Hepatocyte (in vitro differentiated cells): ENCODE data around the gene NCAPH2. TPM values are rescaled to one million over a fixed set of nuclear protein-coding genes. Genes with fewer than 3 reads are reported as not detected.

Experiments
- DNase-seq: peaks from one replicate; pipeline ENCODE4 v3.0.0-alpha.2; 2016; ENCODE audit warnings: low spot score
- H2AFZ ChIP-seq: fragments of 200-600 bp; sonication (generic); 2 replicates; pipeline ENCODE4 v1.6.0; 2016; ENCODE audit warnings: antibody characterized with exemption, mild to moderate bottlenecking
- H3K27ac ChIP-seq: fragments of 200-600 bp; sonication (generic); 2 replicates; pipeline ENCODE4 v1.5.1; 2016; ENCODE audit warnings: mild to moderate bottlenecking
- H3K27me3 ChIP-seq: fragments of 200-600 bp; sonication (generic); 2 replicates; pipeline ENCODE4 v1.6.1; 2016
- H3K36me3 ChIP-seq: fragments of 200-600 bp; sonication (generic); replicated peaks from 2 replicates; pipeline ENCODE4 v1.5.1; 2016; ENCODE audit warnings: low read depth; ENCODE audit not compliant: insufficient read depth
- H3K4me1 ChIP-seq: fragments of 200-600 bp; sonication (generic); 2 replicates; pipeline ENCODE4 v1.5.1; 2016; ENCODE audit warnings: mild to moderate bottlenecking, moderate library complexity; ENCODE audit not compliant: insufficient read depth
- H3K4me2 ChIP-seq: fragments of 200-600 bp; sonication (generic); 2 replicates; pipeline ENCODE4 v1.6.0; 2016
- H3K4me3 ChIP-seq: fragments of 200-600 bp; sonication (generic); 2 replicates; pipeline ENCODE4 v1.5.1; 2016; ENCODE audit warnings: mild to moderate bottlenecking
- H3K79me2 ChIP-seq: fragments of 200-600 bp; sonication (generic); 2 replicates; pipeline ENCODE4 v1.6.0; 2017; ENCODE audit warnings: mild to moderate bottlenecking
- H3K9me2 ChIP-seq: fragments of 200-600 bp; sonication (generic); replicated peaks from 2 replicates; pipeline ENCODE4 v1.6.0; 2017; ENCODE audit warnings: mild to moderate bottlenecking; ENCODE audit not compliant: insufficient read depth
- H3K9me3 ChIP-seq: fragments of 200-600 bp; sonication (generic); 2 replicates; pipeline ENCODE4 v1.5.1; 2016; ENCODE audit warnings: low read depth, mild to moderate bottlenecking
- H4K20me1 ChIP-seq: fragments of 200-600 bp; sonication (generic); 2 replicates; pipeline ENCODE4 v1.6.0; 2016; ENCODE audit warnings: mild to moderate bottlenecking; ENCODE audit not compliant: insufficient read depth, poor library complexity, severe bottlenecking
- CTCF ChIP-seq: fragments of 200-600 bp; sonication (generic); IDR thresholded peaks from 2 replicates; pipeline ENCODE4 v1.5.1; 2016; ENCODE audit warnings: antibody characterized with exemption, mild to moderate bottlenecking; ENCODE audit not compliant: poor library complexity
- EZH2 ChIP-seq: fragments of 200-600 bp; sonication (generic); IDR thresholded peaks from 2 replicates; pipeline ENCODE4 v1.6.1; 2016; ENCODE audit warnings: antibody characterized with exemption, mild to moderate bottlenecking, borderline replicate concordance
- EZH2phosphoT487 ChIP-seq: fragments of 200-600 bp; sonication (generic); IDR thresholded peaks from one replicate; pipeline ENCODE4 v1.6.1; 2018; ENCODE audit warnings: antibody characterized with exemption, mild to moderate bottlenecking, low read depth, moderate library complexity; ENCODE audit not compliant: unreplicated experiment, severe bottlenecking
- WGBS: methylation state at CpG from one replicate; pipeline ENCODE4 v1.1.6; 2016; ENCODE audit warnings: low lambda C conversion rate; ENCODE audit errors: missing lambda C conversion rate; 5-methylcytosine and 5-hydroxymethylcytosine counted together
- polyA plus RNA-seq: library from polyadenylated mRNA; unstranded; fragments of >200 nt; fragmentation: Nextera tagmentation; extraction: Ambion mirVana; gene quantifications from 2 replicates; pipeline ENCODE4 v1.2.1, GENCODE V29; 2016
- total RNA-seq: library from RNA; depleted of rRNA; stranded (reverse); fragments of >200 nt; gene quantifications from 2 replicates; pipeline ENCODE4 v1.2.3, GENCODE V29; 2014

Gene NCAPH2
- total and polyA plus RNA-seq, 2 experiments from 2014 or later = 25.6 to 40.6 TPM

- H3K9me2 ChIP-seq = no peaks in the 10 kb centered on the region
- no peak overlapping the region for H2AFZ ChIP-seq
- H3K27me3 ChIP-seq = no peaks in the 10 kb centered on the region
- 96% methylated on average over 8 of the region's 14 CpGs for WGBS
- H3K4me3 ChIP-seq = no peak overlapping the region
- H3K4me2 ChIP-seq = no peak overlapping the region
- DNase-seq = peak; percentile 3
- peaks cover 14% of the 10 kb centered on the region for H3K4me1 ChIP-seq
- no peaks in the 10 kb centered on the region for H3K36me3 ChIP-seq
- peaks cover 34% of the 10 kb centered on the region for H3K79me2 ChIP-seq
- no peaks in the 10 kb centered on the region for H4K20me1 ChIP-seq
- TF ChIP-seq CTCF = no peak
- TF ChIP-seq EZH2 = no peak
- no peak for TF ChIP-seq EZH2phosphoT487
- no peak overlapping the region for H3K27ac ChIP-seq
- H3K9me3 ChIP-seq = no peaks in the 10 kb centered on the region
These were observed 2.7 kb upstream of the NCAPH2 start for GRCh38 chr22:50505276-50505775.

GRCh38 chr22:50505776-50506610, 2.0 kb upstream of the NCAPH2 start:
- Histone ChIP-seq H3K4me2 (peak overlapping the region; percentile 96), H3K27me3 (no peaks in the 10 kb centered on the region), H3K79me2 (peaks cover 41% of the 10 kb centered on the region), H2AFZ (no peak overlapping the region), H3K36me3 (no peaks in the 10 kb centered on the region), H4K20me1 (no peaks in the 10 kb centered on the region), H3K4me3 (no peak overlapping the region), H3K9me3 (no peaks in the 10 kb centered on the region), H3K9me2 (no peaks in the 10 kb centered on the region), H3K4me1 (peaks cover 14% of the 10 kb centered on the region), H3K27ac (no peak overlapping the region)
- no peak for TF ChIP-seq CTCF
- TF ChIP-seq EZH2 = no peak
- no peak for TF ChIP-seq EZH2phosphoT487
- DNase-seq = peak; percentile 7
- 95% methylated on average over 35 of the region's 41 CpGs for WGBS

GRCh38 chr22:50506611-50507420, 1.2 kb upstream of the NCAPH2 start:
- H3K79me2 ChIP-seq = peaks cover 47% of the 10 kb centered on the region
- H2AFZ ChIP-seq = peak overlapping the region; percentile 100

More at GRCh38 chr22:50506611-50507420, 1.2 kb upstream of the NCAPH2 start:
- peak overlapping the region; percentile 99 for H3K4me3 ChIP-seq
- peak; percentile 34 for DNase-seq
- no peaks in the 10 kb centered on the region for H3K27me3 ChIP-seq
- no peaks in the 10 kb centered on the region for H4K20me1 ChIP-seq
- H3K9me3 ChIP-seq = no peaks in the 10 kb centered on the region
- H3K27ac ChIP-seq = peak overlapping the region; percentile 90
- 45% methylated on average over 21 of the region's 21 CpGs for WGBS
- TF ChIP-seq CTCF (no peak), EZH2phosphoT487 (no peak), EZH2 (no peak)
- H3K4me2 ChIP-seq = peak overlapping the region; percentile 96
- no peaks in the 10 kb centered on the region for H3K36me3 ChIP-seq
- no peaks in the 10 kb centered on the region for H3K9me2 ChIP-seq
- peaks cover 14% of the 10 kb centered on the region for H3K4me1 ChIP-seq
